K562 (cell line): ENCODE results near the gene PLA2G2E. TPM values are rescaled to one million over a fixed set of nuclear protein-coding genes. Genes with fewer than 3 reads are reported as not detected.

Source experiments
- ATF7 ChIP-seq: fragments of 450-650 bp; IDR thresholded peaks from 2 replicates; pipeline ENCODE4 v1.7.1; 2014; ENCODE audit warnings: mild to moderate bottlenecking, moderate library complexity
- BCOR ChIP-seq: fragments of 450-650 bp; IDR thresholded peaks from 2 replicates; pipeline ENCODE4 v1.6.1; 2016
- BHLHE40 ChIP-seq: IDR thresholded peaks from 2 replicates; pipeline ENCODE4 v1.6.1; 2011; ENCODE audit warnings: low read length, improper control_type of control experiment
- BRD9 ChIP-seq: fragments of 450-650 bp; IDR thresholded peaks from 2 replicates; pipeline ENCODE4 v1.6.1; 2018; ENCODE audit warnings: low read depth; ENCODE audit not compliant: partially characterized antibody
- CBFA2T3 ChIP-seq: fragments of 450-650 bp; IDR thresholded peaks from 2 replicates; pipeline ENCODE4 v1.6.1; 2017
- CEBPG ChIP-seq, 3 experiments: fragments of 200-800 bp in 1 of 3; sonication (Bioruptor generic) in 1 of 3; sonication (generic) in 1 of 3; formaldehyde crosslinking in 1 of 3; IDR thresholded peaks in 2 of 3; conservative IDR thresholded peaks in 1 of 3; 2 replicates each; pipeline versions ENCODE4 v1.6.1 to v1.8.0; 2016 to 2022; ENCODE audit warnings: missing compliant biosample characterization in 2 of 3, missing genetic modification characterization in 2 of 3, mild to moderate bottlenecking in 1 of 3, missing genetic modification reagents in 1 of 3
- CHD2 ChIP-seq: IDR thresholded peaks from 2 replicates; pipeline ENCODE4 v1.6.1; 2011; ENCODE audit warnings: low read depth, low read length
- EGR1 ChIP-seq: fragments of 450-650 bp; conservative IDR thresholded peaks from 2 replicates; pipeline ENCODE4 v1.6.1; 2017; ENCODE audit warnings: mild to moderate bottlenecking
- EP300 ChIP-seq: IDR thresholded peaks from 2 replicates; pipeline ENCODE4 v1.6.1; 2012; ENCODE audit warnings: low read length, improper control_type of control experiment
- ETV5 ChIP-seq: sonication (generic); formaldehyde crosslinking; IDR thresholded peaks from 2 replicates; pipeline ENCODE4 v1.4.0; 2020; ENCODE audit warnings: low read depth, mild to moderate bottlenecking, missing genetic modification reagents
- FOXM1 ChIP-seq, 2 experiments: fragments of 450-650 bp in 1 of 2; sonication (generic) in 1 of 2; formaldehyde crosslinking in 1 of 2; IDR thresholded peaks; 2 replicates each; pipeline versions ENCODE4 v1.6.1 to v1.9.0; 2017 to 2022; ENCODE audit warnings: low read depth in 2 of 2, mild to moderate bottlenecking in 2 of 2, missing genetic modification reagents in 1 of 2, moderate library complexity in 1 of 2
- HCFC1 ChIP-seq: IDR thresholded peaks from 2 replicates; pipeline ENCODE4 v1.6.1; 2012; ENCODE audit warnings: low read depth, low read length, improper control_type of control experiment
- HEY1 ChIP-seq: fragments of 250-450 bp; sonication (Bioruptor Pico); IDR thresholded peaks from 2 replicates; pipeline ENCODE4 v1.5.0; 2020; ENCODE audit warnings: mild to moderate bottlenecking, moderate library complexity, borderline replicate concordance
- MBD2 ChIP-seq: sonication (generic); IDR thresholded peaks from 2 replicates; pipeline ENCODE4 v1.6.1; 2016; ENCODE audit warnings: low read depth, borderline replicate concordance
- MCM7 ChIP-seq, 2 experiments: fragments of 450-650 bp; IDR thresholded peaks; 2 replicates each; pipeline ENCODE4 v1.6.1; 2016 to 2018
- PCBP2 ChIP-seq: fragments of 200-400 bp; formaldehyde crosslinking; IDR thresholded peaks from 2 replicates; pipeline ENCODE4 v1.6.1; 2018; ENCODE audit warnings: low read length, low read depth, mild to moderate bottlenecking, moderate library complexity; ENCODE audit not compliant: poor library complexity, severe bottlenecking
- SNIP1 ChIP-seq: fragments of 450-650 bp; IDR thresholded peaks from 2 replicates; pipeline ENCODE4 v1.7.1; 2017; ENCODE audit warnings: low read depth, mild to moderate bottlenecking
- SOX6 ChIP-seq: fragments of 450-650 bp; IDR thresholded peaks from 2 replicates; pipeline ENCODE4 v1.6.1; 2014; ENCODE audit warnings: mild to moderate bottlenecking
- ZNF143 ChIP-seq: sonication (generic); formaldehyde crosslinking; IDR thresholded peaks from 2 replicates; pipeline ENCODE4 v1.9.0; 2022; ENCODE audit warnings: mild to moderate bottlenecking, missing genetic modification reagents
- ZNF589 ChIP-seq: fragments of 200-800 bp; sonication (Bioruptor generic); IDR thresholded peaks from 2 replicates; pipeline ENCODE4 v1.6.1; 2016; ENCODE audit warnings: low read depth, missing genetic modification characterization, missing compliant biosample characterization
- polyA plus RNA-seq, 8 experiments: library from polyadenylated mRNA; depleted of rRNA in 4 of 8; stranded (reverse) in 5 of 8; unstranded in 3 of 8; fragments of >200 nt; fragmentation: Nextera tagmentation in 2 of 8; fragmentation: Illumina TruSeq in 1 of 8; extraction: Ambion mirVana in 2 of 8; extraction: Trizol in 1 of 8; gene quantifications; 2 replicates each; pipeline versions ENCODE4 v1.2.1 to v1.2.3, GENCODE V29; 2011 to 2014; ENCODE audit warnings: inconsistent platforms in 1 of 8, missing spikeins in 1 of 8
- total RNA-seq, 7 experiments: library from RNA; depleted of rRNA in 6 of 7; stranded (reverse); fragments of >200 nt in 6 of 7; fragmentation: Illumina TruSeq in 2 of 7; extraction: Trizol in 2 of 7; gene quantifications; 2 replicates each; pipeline versions ENCODE4 v1.2.1 to v1.2.3, GENCODE V29; 2011 to 2021; ENCODE audit warnings: low replicate concordance in 1 of 7
- TF ChIP-seq, protein P1 (sequence below): sonication (generic); formaldehyde crosslinking; IDR thresholded peaks from 2 replicates; pipeline ENCODE4 v1.5.0; 2020; ENCODE audit warnings: missing genetic modification reagents
- TF ChIP-seq, protein P2 (sequence below): fragments of 450-650 bp; conservative IDR thresholded peaks from 2 replicates; pipeline ENCODE4 v1.6.1; 2016; ENCODE audit warnings: missing genetic modification characterization, low read depth, mild to moderate bottlenecking, missing compliant biosample characterization, moderate library complexity
- TF ChIP-seq, protein P3 (sequence below): sonication (generic); formaldehyde crosslinking; IDR thresholded peaks from 2 replicates; pipeline ENCODE4 v1.8.0; 2022; ENCODE audit warnings: mild to moderate bottlenecking, missing genetic modification reagents
- TF ChIP-seq, protein P4 (sequence below): fragments of 250-450 bp; sonication (Bioruptor Pico); IDR thresholded peaks from 2 replicates; pipeline ENCODE4 v1.4.0; 2020; ENCODE audit warnings: mild to moderate bottlenecking

Gene PLA2G2E
- total and polyA plus RNA-seq, 9 of the 15 experiments (the other 6 are each of a cell fraction or from before 2014, with no cell fraction given): not detected

DNA sequence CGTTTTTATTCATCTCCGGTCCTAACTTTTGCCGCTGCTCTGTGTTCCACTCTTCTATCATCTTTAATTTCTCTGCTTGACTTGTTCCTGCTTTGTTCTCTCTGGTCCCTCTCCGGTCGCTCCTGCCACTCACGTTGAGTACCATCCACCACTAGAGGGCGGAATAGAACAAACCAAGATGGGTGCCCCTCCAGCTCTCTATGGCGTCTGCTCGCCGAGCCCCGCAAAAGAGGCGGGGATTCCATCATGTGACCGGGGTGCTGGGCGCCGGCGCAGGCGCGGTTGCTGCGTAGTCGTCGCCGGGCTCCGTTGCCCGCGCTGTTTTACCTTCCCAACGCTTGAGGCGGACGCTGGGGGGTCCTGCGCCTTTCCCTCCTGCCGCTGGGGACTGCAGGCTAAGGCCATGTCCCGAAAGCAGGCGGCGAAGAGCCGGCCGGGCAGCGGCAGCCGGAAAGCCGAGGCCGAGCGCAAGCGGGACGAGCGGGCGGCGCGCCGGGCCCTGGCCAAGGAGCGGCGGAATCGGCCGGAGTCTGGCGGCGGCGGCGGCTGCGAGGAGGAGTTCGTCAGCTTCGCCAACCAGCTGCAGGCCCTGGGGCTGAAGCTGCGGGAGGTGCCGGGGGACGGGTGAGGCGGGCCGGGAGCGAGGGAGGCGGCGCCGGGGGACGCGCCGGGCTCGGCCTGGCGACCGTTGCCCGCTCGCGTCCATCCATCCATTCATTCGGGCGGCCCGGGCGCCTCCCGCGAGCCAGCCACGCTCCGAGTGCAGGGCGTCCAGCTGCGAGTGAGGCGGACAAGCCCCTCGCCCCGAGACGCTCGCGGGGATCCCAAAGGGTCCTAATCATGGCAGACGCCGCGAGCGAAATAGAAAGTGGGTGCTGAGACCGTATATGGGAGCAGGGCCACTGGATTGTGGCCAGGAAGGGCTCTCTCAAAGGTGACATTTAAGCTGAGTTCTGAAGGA lies 41.0 kb downstream of the PLA2G2E start, which contains the start of gene OTUD3 (continued):
- TF ChIP-seq, protein P1, sequence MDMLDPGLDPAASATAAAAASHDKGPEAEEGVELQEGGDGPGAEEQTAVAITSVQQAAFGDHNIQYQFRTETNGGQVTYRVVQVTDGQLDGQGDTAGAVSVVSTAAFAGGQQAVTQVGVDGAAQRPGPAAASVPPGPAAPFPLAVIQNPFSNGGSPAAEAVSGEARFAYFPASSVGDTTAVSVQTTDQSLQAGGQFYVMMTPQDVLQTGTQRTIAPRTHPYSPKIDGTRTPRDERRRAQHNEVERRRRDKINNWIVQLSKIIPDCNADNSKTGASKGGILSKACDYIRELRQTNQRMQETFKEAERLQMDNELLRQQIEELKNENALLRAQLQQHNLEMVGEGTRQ (CRISPR knock-in tag): peak; percentile 99
- TF ChIP-seq, protein P2, sequence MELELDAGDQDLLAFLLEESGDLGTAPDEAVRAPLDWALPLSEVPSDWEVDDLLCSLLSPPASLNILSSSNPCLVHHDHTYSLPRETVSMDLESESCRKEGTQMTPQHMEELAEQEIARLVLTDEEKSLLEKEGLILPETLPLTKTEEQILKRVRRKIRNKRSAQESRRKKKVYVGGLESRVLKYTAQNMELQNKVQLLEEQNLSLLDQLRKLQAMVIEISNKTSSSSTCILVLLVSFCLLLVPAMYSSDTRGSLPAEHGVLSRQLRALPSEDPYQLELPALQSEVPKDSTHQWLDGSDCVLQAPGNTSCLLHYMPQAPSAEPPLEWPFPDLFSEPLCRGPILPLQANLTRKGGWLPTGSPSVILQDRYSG (tag): no peak
- 0 out of 2 replicates have a peak, but pooled peaks have one; percentile 32 for TF ChIP-seq CEBPG (CRISPR knock-in tag; IDR thresholded peaks at IDR 0.05)
- TF ChIP-seq CEBPG (tag; conservative IDR thresholded peaks at IDR 0.05 in 1 of 2, IDR thresholded peaks at IDR 0.05 in 1 of 2): no peak
- 0 out of 2 replicates have a peak, but pooled peaks have one; percentile 6 for TF ChIP-seq EGR1
- peak; percentile 86 for TF ChIP-seq ATF7
- TF ChIP-seq SOX6: peak; percentile 69
- no peak for TF ChIP-seq MCM7 (IDR thresholded peaks at IDR 0.05)
- peak; percentile 68 for TF ChIP-seq HCFC1
- peak; percentile 7; the same call in 1 of the 2 replicates for TF ChIP-seq CHD2
- TF ChIP-seq, protein P3, sequence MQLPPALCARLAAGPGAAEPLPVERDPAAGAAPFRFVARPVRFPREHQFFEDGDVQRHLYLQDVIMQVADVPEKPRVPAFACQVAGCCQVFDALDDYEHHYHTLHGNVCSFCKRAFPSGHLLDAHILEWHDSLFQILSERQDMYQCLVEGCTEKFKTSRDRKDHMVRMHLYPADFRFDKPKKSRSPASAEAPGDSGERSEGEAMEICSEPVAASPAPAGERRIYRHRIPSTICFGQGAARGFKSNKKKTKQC (CRISPR knock-in tag): peak; percentile 92
- TF ChIP-seq ZNF589 (CRISPR knock-in tag): 0 out of 2 replicates have a peak, but pooled peaks have one; percentile 41
- no peak for TF ChIP-seq PCBP2
- peak; percentile 49; the same call in 1 of the 2 replicates for TF ChIP-seq SNIP1
- TF ChIP-seq BCOR: peak; percentile 17; the same call in 1 of the 2 replicates
- no peak for TF ChIP-seq HEY1 (CRISPR knock-in tag)
- TF ChIP-seq BHLHE40: peak; percentile 67
- 0 out of 2 replicates have a peak, but pooled peaks have one; percentile 12 for TF ChIP-seq ETV5 (CRISPR knock-in tag)
- TF ChIP-seq CBFA2T3: no peak
- no peak for TF ChIP-seq BRD9
- TF ChIP-seq MBD2: peak; percentile 59
- TF ChIP-seq EP300: 0 out of 2 replicates have a peak, but pooled peaks have one; percentile 41
- TF ChIP-seq, protein P4, sequence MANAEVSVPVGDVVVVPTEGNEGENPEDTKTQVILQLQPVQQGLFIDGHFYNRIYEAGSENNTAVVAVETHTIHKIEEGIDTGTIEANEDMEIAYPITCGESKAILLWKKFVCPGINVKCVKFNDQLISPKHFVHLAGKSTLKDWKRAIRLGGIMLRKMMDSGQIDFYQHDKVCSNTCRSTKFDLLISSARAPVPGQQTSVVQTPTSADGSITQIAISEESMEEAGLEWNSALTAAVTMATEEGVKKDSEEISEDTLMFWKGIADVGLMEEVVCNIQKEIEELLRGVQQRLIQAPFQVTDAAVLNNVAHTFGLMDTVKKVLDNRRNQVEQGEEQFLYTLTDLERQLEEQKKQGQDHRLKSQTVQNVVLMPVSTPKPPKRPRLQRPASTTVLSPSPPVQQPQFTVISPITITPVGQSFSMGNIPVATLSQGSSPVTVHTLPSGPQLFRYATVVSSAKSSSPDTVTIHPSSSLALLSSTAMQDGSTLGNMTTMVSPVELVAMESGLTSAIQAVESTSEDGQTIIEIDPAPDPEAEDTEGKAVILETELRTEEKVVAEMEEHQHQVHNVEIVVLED (CRISPR knock-in tag): peak; percentile 69
- TF ChIP-seq FOXM1 (IDR thresholded peaks at IDR 0.05; ENCODE audit: low read depth): no peak
- TF ChIP-seq FOXM1 (CRISPR knock-in tag; IDR thresholded peaks at IDR 0.05; ENCODE audit: low read depth): 0 out of 2 replicates have a peak, but pooled peaks have one; percentile 67
- peak; percentile 32; the same call in 1 of the 2 replicates for TF ChIP-seq ZNF143 (CRISPR knock-in tag)
